BE2C (cell line): ENCODE data around the gene EPHB2.

Experiments
- DNase-seq: peaks from one replicate; pipeline ENCODE4 v3.0.0-alpha.2; 2020
- H3K27me3 ChIP-seq: fragments of 250-450 bp; sonication (Bioruptor Pico); 2 replicates; pipeline ENCODE4 v1.5.1; 2020; ENCODE audit warnings: mild to moderate bottlenecking
- H3K36me3 ChIP-seq: fragments of 250-450 bp; sonication (Bioruptor Pico); 2 replicates; pipeline ENCODE4 v1.5.1; 2020; ENCODE audit warnings: mild to moderate bottlenecking
- H3K4me1 ChIP-seq: fragments of 250-450 bp; sonication (Bioruptor Pico); 2 replicates; pipeline ENCODE4 v1.5.1; 2020
- H3K4me3 ChIP-seq: 2 replicates; pipeline ENCODE4 v1.5.1; 2011; ENCODE audit warnings: low read depth, low read length
- H3K9me3 ChIP-seq: fragments of 250-450 bp; sonication (Bioruptor Pico); 2 replicates; pipeline ENCODE4 v1.5.1; 2020
- TF ChIP-seq, protein P1 (sequence below): IDR thresholded peaks from 2 replicates; pipeline ENCODE4 v1.5.1; 2012; ENCODE audit warnings: mild to moderate bottlenecking, low read depth, low read length

EPHB2 gene

DNA sequence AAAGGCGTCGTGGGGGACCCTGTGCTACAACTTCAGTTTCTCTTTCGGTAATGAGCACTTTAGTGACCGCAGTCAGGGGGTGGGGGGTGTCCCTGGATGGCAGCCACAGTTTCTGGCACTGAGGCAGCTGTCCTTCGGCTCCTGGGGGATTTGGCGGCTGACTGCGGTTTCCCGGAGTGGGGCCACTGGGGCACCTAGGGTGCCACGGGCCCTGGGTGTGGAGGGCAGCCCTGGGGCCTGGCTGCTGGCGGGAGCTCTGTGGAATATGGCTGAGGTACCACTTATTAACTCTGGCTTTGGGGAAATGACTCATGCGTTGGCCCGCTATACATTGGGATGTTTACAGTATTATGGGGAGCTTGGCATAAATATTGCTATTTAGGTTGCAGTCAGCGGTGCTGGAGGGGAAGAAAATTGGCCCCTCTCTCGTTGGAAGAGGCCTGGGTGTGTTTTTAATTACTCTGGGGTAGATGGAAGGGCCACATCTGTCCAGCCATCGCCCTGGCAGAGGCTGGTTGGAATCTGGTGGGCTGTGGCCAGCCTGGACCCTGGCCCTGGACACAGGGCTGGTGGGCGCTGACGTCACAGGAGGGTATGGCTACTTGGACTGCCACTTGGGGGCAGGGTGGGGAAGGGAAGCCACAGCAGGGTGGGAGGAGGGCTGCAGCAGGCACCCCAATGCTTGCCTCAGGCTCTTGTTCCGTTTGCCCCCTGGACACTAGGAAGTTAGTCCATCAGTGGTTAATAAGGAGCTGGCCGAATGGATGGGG lies 2.0 kb downstream of the EPHB2 start:
- Histone ChIP-seq H3K36me3 (no peaks in the 10 kb centered on the region), H3K27me3 (no peaks in the 10 kb centered on the region), H3K4me1 (peaks cover 5% of the 10 kb centered on the region; the same call in 1 of the 2 replicates), H3K4me3 (no peak overlapping the region), H3K9me3 (no peaks in the 10 kb centered on the region)
- TF ChIP-seq, protein P1, sequence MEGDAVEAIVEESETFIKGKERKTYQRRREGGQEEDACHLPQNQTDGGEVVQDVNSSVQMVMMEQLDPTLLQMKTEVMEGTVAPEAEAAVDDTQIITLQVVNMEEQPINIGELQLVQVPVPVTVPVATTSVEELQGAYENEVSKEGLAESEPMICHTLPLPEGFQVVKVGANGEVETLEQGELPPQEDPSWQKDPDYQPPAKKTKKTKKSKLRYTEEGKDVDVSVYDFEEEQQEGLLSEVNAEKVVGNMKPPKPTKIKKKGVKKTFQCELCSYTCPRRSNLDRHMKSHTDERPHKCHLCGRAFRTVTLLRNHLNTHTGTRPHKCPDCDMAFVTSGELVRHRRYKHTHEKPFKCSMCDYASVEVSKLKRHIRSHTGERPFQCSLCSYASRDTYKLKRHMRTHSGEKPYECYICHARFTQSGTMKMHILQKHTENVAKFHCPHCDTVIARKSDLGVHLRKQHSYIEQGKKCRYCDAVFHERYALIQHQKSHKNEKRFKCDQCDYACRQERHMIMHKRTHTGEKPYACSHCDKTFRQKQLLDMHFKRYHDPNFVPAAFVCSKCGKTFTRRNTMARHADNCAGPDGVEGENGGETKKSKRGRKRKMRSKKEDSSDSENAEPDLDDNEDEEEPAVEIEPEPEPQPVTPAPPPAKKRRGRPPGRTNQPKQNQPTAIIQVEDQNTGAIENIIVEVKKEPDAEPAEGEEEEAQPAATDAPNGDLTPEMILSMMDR: no peak
- DNase-seq: no peak

DNA sequence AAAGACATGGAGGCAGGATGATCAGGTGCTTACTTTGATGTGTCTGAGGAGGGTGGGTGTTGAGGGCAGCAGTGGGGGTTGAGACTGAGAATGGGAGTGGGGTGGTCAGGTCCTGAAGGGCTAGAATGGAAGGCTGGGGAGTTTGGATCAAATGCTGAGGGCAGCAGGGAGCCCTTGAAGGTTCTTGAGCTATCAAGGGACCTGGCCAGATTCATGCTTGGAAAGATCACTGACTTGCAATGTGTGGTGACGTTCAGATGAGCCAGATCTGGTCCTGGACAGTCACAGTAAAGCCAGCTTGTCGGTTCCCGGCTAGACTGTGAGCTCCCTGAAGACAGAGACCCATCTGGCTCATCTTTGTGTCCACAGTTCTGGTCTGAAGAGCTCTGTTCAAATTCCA lies 3.8 kb downstream of the EPHB2 start:
- H3K36me3 ChIP-seq: no peaks in the 10 kb centered on the region
- peaks cover 5% of the 10 kb centered on the region; the same call in 1 of the 2 replicates for H3K4me1 ChIP-seq
- H3K27me3 ChIP-seq: no peaks in the 10 kb centered on the region
- no peak for DNase-seq
- TF ChIP-seq, protein P1: no peak
- no peak overlapping the region for H3K4me3 ChIP-seq
- no peaks in the 10 kb centered on the region for H3K9me3 ChIP-seq

DNA sequence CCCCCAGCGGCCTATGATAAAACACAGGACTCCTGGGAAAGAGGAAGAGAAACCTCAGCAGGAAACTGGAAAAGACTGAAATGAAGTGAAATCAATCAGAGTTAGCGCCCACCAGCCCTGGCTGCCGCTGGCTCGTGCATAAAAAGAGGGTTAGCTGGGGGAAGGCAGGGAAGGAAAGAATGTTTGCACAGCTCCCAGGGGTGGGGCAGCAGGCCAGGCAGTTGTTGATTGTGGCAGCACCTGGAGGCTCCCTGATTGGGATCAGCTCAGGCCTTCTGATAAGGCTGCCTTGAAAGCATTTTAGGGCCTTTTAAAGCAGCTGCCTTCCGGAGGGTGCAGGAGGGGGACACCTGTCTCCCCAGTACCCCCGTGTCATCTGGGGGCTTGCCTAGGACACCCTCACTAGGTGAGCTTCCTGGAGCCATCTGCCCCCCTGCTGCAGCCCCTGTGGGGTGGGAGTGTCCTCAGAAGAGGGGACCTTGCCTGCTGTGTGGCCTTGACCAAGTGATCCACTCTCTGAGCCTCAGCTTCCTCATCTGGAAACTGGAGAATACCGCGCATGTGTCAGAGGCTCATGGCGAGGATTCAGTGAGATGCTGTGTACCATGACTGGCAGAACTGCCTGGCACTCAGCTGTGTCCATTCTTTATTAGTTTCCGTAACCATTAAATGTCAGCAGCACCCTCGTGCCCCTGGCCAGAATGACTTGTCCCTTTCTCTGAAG lies 6.6 kb downstream of the EPHB2 start:
- Histone ChIP-seq H3K4me3 (no peak overlapping the region), H3K36me3 (no peaks in the 10 kb centered on the region), H3K4me1 (0 out of 2 replicates have a peak, but pooled peaks cover 5% of the 10 kb centered on the region), H3K27me3 (no peaks in the 10 kb centered on the region), H3K9me3 (no peaks in the 10 kb centered on the region)
- no peak for DNase-seq
- TF ChIP-seq, protein P1: no peak

DNA sequence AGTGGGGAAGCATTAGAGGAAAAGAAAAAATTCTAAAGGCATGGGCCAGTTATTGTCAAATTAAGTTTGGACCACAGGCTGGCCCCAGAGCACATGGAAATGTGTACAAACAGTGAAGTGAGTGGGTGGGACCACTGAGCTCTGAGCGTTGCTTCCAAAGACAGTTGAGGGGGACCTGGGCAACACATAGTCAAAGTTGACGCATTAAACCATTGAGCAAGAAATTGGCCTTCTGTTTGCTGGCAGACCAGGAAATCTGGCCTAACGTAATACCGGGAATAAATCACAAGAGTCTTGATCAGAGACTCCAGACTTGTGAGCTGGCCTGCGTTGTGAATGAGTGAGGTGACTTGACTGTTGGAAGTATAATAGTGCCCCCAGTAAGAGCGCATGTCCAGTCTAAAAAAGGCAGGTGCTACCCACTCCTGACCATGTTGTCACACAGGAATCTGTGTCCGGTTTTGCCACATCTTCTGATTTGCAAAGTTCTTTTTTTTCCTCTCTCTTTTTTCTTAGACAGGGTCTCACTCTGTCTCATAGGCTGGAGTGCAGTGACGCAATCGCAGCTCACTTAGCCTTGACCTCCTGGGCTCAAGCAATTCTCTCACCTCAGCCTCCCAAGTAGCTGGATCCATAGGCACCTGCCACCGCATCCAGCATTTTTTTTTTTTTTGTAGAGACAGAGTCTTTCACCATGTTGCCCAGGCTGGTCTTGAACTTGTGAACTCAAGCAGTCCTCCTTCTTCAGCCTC lies 10.7 kb downstream of the EPHB2 start:
- Histone ChIP-seq H3K36me3 (no peaks in the 10 kb centered on the region), H3K4me1 (0 out of 2 replicates have a peak, but pooled peaks cover 5% of the 10 kb centered on the region), H3K27me3 (no peaks in the 10 kb centered on the region), H3K9me3 (no peaks in the 10 kb centered on the region), H3K4me3 (no peak overlapping the region)
- TF ChIP-seq, protein P1: no peak
- DNase-seq: no peak

DNA sequence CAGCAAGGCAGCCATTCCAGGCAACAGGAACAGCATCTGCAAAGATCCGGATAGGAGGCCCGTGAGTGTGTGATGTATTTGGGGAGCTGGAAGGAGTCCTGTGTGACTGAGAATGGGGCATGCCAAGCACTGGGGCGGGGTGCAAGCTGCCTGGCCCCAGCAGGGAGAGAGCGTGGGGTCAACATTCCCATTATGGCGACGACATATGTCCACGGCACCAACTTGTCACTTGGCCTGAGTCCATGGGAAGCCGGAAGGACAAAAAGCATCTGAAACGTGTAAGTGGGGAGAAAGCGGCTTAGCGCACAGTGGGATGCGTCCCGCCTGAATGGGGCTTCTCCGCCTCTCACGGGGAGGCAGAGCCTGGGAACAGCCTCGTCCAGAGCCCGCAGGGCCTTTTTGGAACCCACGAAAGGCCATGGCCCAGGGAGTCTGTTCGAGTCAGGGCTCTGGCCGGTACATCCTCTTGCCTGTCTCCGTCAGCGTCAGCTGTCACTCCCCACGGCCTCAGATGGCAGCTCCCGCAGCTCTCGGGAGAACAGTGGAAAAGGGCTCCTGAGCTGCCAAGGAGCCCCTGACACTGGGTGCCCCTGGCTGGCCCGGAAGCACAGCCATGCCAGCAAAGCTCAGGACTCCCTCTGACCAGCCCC lies 12.4 kb downstream of the EPHB2 start:
- Histone ChIP-seq H3K4me1 (no peaks in the 10 kb centered on the region), H3K4me3 (no peak overlapping the region), H3K36me3 (no peaks in the 10 kb centered on the region), H3K9me3 (no peaks in the 10 kb centered on the region), H3K27me3 (no peaks in the 10 kb centered on the region)
- DNase-seq: no peak
- TF ChIP-seq, protein P1: no peak
